Body of pancreas (tissue), 4 donors: ENCODE results near the gene CDK14.

Experiments used
- POLR2A ChIP-seq, 3 donors: fragments of 450-650 bp; IDR thresholded peaks; one replicate each; pipeline ENCODE4 v1.6.1; 2016; ENCODE audit warnings: antibody characterized with exemption in 3 of 3, mild to moderate bottlenecking in 2 of 3
- TF ChIP-seq, protein P1 (sequence below), 7 experiments: fragments of 450-650 bp in 4 of 7; fragments of 200-600 bp in 3 of 7; sonication (generic) in 3 of 7; IDR thresholded peaks; one replicate each; pipeline ENCODE4 v1.5.1; 2016 to 2019; ENCODE audit warnings: antibody characterized with exemption in 7 of 7

DNA sequence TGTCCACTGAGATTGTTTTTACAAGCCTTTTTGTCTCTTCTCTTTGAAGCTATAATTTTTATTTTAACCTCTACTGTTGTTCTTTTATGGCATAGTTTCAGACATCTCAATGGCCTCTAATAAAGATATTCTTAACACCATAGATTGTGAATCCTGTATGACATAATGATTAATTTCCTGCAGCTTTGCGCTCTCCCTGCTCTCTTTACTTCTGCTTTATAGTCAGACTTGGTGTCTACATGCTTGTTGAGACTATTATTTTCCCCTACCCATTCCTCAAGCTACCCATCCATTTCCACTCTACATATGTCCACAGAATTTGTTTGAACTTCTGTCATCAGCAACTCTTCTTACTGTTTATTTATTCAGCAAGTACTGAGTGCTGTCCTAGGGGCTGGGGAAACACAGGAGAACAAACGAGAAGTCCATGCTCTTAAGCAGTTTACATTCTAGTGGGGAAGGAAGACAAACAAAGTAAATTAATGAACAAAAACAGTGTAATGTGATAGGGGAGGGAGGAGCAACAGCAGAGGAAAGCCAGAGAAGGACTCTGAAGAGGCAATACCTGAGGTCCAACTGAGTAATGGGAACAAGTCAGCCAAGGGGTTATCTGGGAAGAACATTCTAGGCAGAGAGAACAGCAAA is 110.1 kb downstream of the CDK14 start:
- TF ChIP-seq, protein P1, sequence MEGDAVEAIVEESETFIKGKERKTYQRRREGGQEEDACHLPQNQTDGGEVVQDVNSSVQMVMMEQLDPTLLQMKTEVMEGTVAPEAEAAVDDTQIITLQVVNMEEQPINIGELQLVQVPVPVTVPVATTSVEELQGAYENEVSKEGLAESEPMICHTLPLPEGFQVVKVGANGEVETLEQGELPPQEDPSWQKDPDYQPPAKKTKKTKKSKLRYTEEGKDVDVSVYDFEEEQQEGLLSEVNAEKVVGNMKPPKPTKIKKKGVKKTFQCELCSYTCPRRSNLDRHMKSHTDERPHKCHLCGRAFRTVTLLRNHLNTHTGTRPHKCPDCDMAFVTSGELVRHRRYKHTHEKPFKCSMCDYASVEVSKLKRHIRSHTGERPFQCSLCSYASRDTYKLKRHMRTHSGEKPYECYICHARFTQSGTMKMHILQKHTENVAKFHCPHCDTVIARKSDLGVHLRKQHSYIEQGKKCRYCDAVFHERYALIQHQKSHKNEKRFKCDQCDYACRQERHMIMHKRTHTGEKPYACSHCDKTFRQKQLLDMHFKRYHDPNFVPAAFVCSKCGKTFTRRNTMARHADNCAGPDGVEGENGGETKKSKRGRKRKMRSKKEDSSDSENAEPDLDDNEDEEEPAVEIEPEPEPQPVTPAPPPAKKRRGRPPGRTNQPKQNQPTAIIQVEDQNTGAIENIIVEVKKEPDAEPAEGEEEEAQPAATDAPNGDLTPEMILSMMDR (IDR thresholded peaks at IDR 0.05), result no peak
- no peak for TF ChIP-seq POLR2A (IDR thresholded peaks at IDR 0.05)
